Astrocyte (in vitro differentiated cells and primary cell): ENCODE results near the gene TLR6. TPM values are rescaled to one million over a fixed set of nuclear protein-coding genes. Genes with fewer than 3 reads are reported as not detected.

Source experiments
- DNase-seq: peaks from one replicate; pipeline ENCODE4 v3.0.0-alpha.2; 2010; ENCODE audit warnings: low read depth
- FAIRE-seq: peaks from 2 replicates; lab custom pipeline; 2011; peaks lifted over from hg19 to GRCh38; lab: Jason Lieb, UNC
- H2AFZ ChIP-seq: 2 replicates; pipeline ENCODE4 v1.6.0; 2012; ENCODE audit warnings: low read depth, low read length, inconsistent platforms
- H3K27ac ChIP-seq: 2 replicates; pipeline ENCODE4 v1.5.1; 2011; ENCODE audit warnings: low read depth, low read length, inconsistent platforms
- H3K27me3 ChIP-seq: 2 replicates; pipeline ENCODE4 v1.6.0; 2011; ENCODE audit warnings: low read length, inconsistent platforms; ENCODE audit not compliant: insufficient read depth
- H3K36me3 ChIP-seq: 2 replicates; pipeline ENCODE4 v1.5.1; 2011; ENCODE audit warnings: low read length, inconsistent platforms; ENCODE audit not compliant: insufficient read depth
- H3K4me1 ChIP-seq: 2 replicates; pipeline ENCODE4 v1.5.1; 2011; ENCODE audit warnings: low read length, inconsistent platforms; ENCODE audit not compliant: insufficient read depth
- H3K4me2 ChIP-seq: 2 replicates; pipeline ENCODE4 v1.6.0; 2012; ENCODE audit warnings: low read length, inconsistent platforms
- H3K4me3 ChIP-seq: 2 replicates; pipeline ENCODE4 v1.5.1; 2011; ENCODE audit warnings: low read depth, mild to moderate bottlenecking, low read length, inconsistent platforms; ENCODE audit not compliant: insufficient read depth
- H3K79me2 ChIP-seq: 2 replicates; pipeline ENCODE4 v1.6.0; 2012; ENCODE audit warnings: mild to moderate bottlenecking, low read length, inconsistent platforms; ENCODE audit not compliant: insufficient read depth
- H3K9ac ChIP-seq: 2 replicates; pipeline ENCODE4 v1.6.0; 2012; ENCODE audit warnings: mild to moderate bottlenecking, low read length, inconsistent platforms
- H3K9me3 ChIP-seq: 2 replicates; pipeline ENCODE4 v1.5.1; 2012; ENCODE audit warnings: low read depth, mild to moderate bottlenecking, low read length, inconsistent platforms; ENCODE audit not compliant: insufficient read depth
- H4K20me1 ChIP-seq: 2 replicates; pipeline ENCODE4 v1.6.0; 2012; ENCODE audit warnings: low read length, inconsistent platforms; ENCODE audit not compliant: insufficient read depth
- H3K27ac Mint-ChIP-seq: one replicate; pipeline ENCODE4 v1.8.0; 2021; ENCODE audit warnings: mild to moderate bottlenecking, mixed read lengths; ENCODE audit not compliant: unreplicated experiment
- H3K27me3 Mint-ChIP-seq: one replicate; pipeline ENCODE4 v1.8.0; 2021; ENCODE audit warnings: low read depth, mixed read lengths; ENCODE audit not compliant: unreplicated experiment
- H3K36me3 Mint-ChIP-seq: one replicate; pipeline ENCODE4 v1.8.0; 2021; ENCODE audit warnings: low read depth, mixed read lengths; ENCODE audit not compliant: unreplicated experiment
- H3K4me1 Mint-ChIP-seq: one replicate; pipeline ENCODE4 v1.8.0; 2021; ENCODE audit warnings: low read depth, mixed read lengths; ENCODE audit not compliant: unreplicated experiment
- H3K4me3 Mint-ChIP-seq: one replicate; pipeline ENCODE4 v1.8.0; 2021; ENCODE audit warnings: mild to moderate bottlenecking, moderate library complexity, mixed read lengths; ENCODE audit not compliant: unreplicated experiment
- H3K9me3 Mint-ChIP-seq: one replicate; pipeline ENCODE4 v1.8.0; 2021; ENCODE audit warnings: mild to moderate bottlenecking, mixed read lengths; ENCODE audit not compliant: unreplicated experiment
- EZH2 ChIP-seq: IDR thresholded peaks from 2 replicates; pipeline ENCODE4 v1.6.1; 2012; ENCODE audit warnings: mild to moderate bottlenecking, low read length, inconsistent platforms; ENCODE audit not compliant: insufficient read depth
- total RNA-seq: library from RNA; stranded (reverse); gene quantifications from 2 replicates; pipeline ENCODE4 v1.2.1, GENCODE V29; 2021
- TF ChIP-seq, protein P1 (sequence below): IDR thresholded peaks from 2 replicates; pipeline ENCODE4 v1.5.1; 2011; ENCODE audit warnings: low read depth, mild to moderate bottlenecking, inconsistent platforms, low read length, moderate library complexity; ENCODE audit not compliant: insufficient read depth

TLR6 gene
- total RNA-seq, 1 donor from 2014 or later: 3.8 TPM

DNA sequence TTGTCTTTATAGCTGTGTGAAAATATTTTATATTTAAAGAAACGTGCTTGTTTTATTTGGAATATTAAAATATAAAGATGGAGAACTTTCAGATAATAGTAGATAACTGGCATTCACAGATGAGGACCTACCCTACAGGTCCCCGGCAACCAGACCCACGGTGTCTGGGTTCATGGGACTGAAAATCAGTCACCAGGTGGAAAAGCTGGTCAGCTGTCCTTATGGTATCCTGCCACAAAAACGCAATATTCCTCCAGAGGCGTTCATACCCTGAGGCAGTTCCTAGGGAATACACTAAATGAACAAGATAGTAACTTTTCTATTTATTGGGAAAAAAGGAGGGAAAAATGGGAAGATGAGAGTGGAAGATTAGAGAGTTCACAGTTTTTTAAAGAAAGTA is 1.2 kb downstream of the TLR6 start:
- H3K4me3 ChIP-seq: no peak overlapping the region
- Mint-ChIP-seq H3K9me3 (peaks cover 7% of the 10 kb centered on the region), H3K27ac (no peak overlapping the region), H3K4me1 (peaks cover 25% of the 10 kb centered on the region), H3K4me3 (no peak overlapping the region), H3K36me3 (no peaks in the 10 kb centered on the region), H3K27me3 (no peaks in the 10 kb centered on the region)
- H3K27ac ChIP-seq: no peak overlapping the region
- no peaks in the 10 kb centered on the region for H3K79me2 ChIP-seq
- H3K9me3 ChIP-seq: no peaks in the 10 kb centered on the region
- H3K4me2 ChIP-seq: no peak overlapping the region
- H4K20me1 ChIP-seq: no peaks in the 10 kb centered on the region
- H2AFZ ChIP-seq: no peak overlapping the region
- peaks cover 22% of the 10 kb centered on the region for H3K4me1 ChIP-seq
- FAIRE-seq (no peak), DNase-seq (no peak)
- H3K36me3 ChIP-seq: no peaks in the 10 kb centered on the region
- no peak overlapping the region for H3K9ac ChIP-seq
- TF ChIP-seq EZH2: no peak
- TF ChIP-seq, protein P1, sequence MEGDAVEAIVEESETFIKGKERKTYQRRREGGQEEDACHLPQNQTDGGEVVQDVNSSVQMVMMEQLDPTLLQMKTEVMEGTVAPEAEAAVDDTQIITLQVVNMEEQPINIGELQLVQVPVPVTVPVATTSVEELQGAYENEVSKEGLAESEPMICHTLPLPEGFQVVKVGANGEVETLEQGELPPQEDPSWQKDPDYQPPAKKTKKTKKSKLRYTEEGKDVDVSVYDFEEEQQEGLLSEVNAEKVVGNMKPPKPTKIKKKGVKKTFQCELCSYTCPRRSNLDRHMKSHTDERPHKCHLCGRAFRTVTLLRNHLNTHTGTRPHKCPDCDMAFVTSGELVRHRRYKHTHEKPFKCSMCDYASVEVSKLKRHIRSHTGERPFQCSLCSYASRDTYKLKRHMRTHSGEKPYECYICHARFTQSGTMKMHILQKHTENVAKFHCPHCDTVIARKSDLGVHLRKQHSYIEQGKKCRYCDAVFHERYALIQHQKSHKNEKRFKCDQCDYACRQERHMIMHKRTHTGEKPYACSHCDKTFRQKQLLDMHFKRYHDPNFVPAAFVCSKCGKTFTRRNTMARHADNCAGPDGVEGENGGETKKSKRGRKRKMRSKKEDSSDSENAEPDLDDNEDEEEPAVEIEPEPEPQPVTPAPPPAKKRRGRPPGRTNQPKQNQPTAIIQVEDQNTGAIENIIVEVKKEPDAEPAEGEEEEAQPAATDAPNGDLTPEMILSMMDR: no peak
- H3K27me3 ChIP-seq: no peaks in the 10 kb centered on the region

DNA sequence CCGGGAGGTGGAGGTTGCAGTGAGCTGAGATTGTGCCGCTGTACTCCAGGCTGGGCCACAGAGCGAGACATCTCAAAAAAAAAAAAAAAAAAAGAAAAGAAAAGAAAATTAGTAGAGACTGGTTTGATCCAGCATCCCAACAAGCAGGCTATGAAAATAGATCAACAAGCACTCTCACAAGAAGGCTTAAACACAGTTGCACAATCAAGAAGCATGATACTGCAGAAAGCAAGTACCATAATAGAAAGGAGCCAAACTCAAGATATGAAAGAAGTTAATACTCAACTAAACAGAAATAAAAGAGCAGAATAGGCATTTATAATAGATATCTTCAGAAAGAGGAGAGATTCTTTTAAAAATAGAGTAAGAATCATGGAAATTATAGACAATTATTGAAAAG is 10.6 kb downstream of the TLR6 start:
- no peaks in the 10 kb centered on the region for H3K36me3 ChIP-seq
- Mint-ChIP-seq H3K9me3 (peaks cover 25% of the 10 kb centered on the region), H3K4me3 (no peak overlapping the region), H3K36me3 (peaks cover 4% of the 10 kb centered on the region), H3K4me1 (no peaks in the 10 kb centered on the region), H3K27ac (no peak overlapping the region), H3K27me3 (no peaks in the 10 kb centered on the region)
- H3K4me1 ChIP-seq: no peaks in the 10 kb centered on the region
- FAIRE-seq (no peak), DNase-seq (no peak)
- H3K4me2 ChIP-seq: no peak overlapping the region
- no peak overlapping the region for H3K9ac ChIP-seq
- H2AFZ ChIP-seq: no peak overlapping the region
- H3K27me3 ChIP-seq: no peaks in the 10 kb centered on the region
- no peaks in the 10 kb centered on the region for H3K79me2 ChIP-seq
- H3K9me3 ChIP-seq: no peaks in the 10 kb centered on the region
- H3K27ac ChIP-seq: no peak overlapping the region
- no peak overlapping the region for H3K4me3 ChIP-seq
- TF ChIP-seq, protein P1: no peak
- TF ChIP-seq EZH2: no peak
- H4K20me1 ChIP-seq: no peaks in the 10 kb centered on the region

- no peaks in the 10 kb centered on the region for H3K9me3 ChIP-seq
- H4K20me1 ChIP-seq: no peaks in the 10 kb centered on the region
- H3K79me2 ChIP-seq: no peaks in the 10 kb centered on the region
- no peaks in the 10 kb centered on the region for H3K4me1 ChIP-seq
- no peaks in the 10 kb centered on the region for H3K4me1 Mint-ChIP-seq
- H3K27me3 ChIP-seq: no peaks in the 10 kb centered on the region
- peaks cover 4% of the 10 kb centered on the region for H3K9me3 Mint-ChIP-seq
- H3K4me2 ChIP-seq: no peak overlapping the region
- DNase-seq (no peak), FAIRE-seq (no peak)
- no peak overlapping the region for H2AFZ ChIP-seq
- TF ChIP-seq EZH2: no peak
- TF ChIP-seq, protein P1: no peak
- peaks cover 2% of the 10 kb centered on the region for H3K36me3 Mint-ChIP-seq
- H3K27ac Mint-ChIP-seq: no peak overlapping the region
- H3K9ac ChIP-seq: no peak overlapping the region
- no peaks in the 10 kb centered on the region for H3K36me3 ChIP-seq
- no peak overlapping the region for H3K4me3 ChIP-seq
- H3K27ac ChIP-seq: no peak overlapping the region
- H3K27me3 Mint-ChIP-seq: no peaks in the 10 kb centered on the region
- no peak overlapping the region for H3K4me3 Mint-ChIP-seq
Observed at GRCh38 chr4:38842994-38843393, 13.6 kb downstream of the TLR6 start.
